Activated CD4-positive, alpha-beta T cell treated with anti-CD3 and anti-CD28 coated beads, Interleukin-2, amount 10 ng/mL, durations not matched to agents 7 days and 5 days (primary cell): ENCODE results near the gene CCL22. TPM values are rescaled to one million over a fixed set of nuclear protein-coding genes. Genes with fewer than 3 reads are reported as not detected.

Source experiments
- CTCF ChIA-PET: fragments of 350-600 bp; sonication (Branson Sonifier 250); formaldehyde crosslinking; loops from one replicate; lab custom pipeline; 2021; ENCODE audit warnings: antibody characterized with exemption; lab: Charles Lee
- POLR2A ChIA-PET: fragments of 350-600 bp; sonication (Branson Sonifier 250); formaldehyde crosslinking; loops from one replicate; lab custom pipeline; 2021; ENCODE audit warnings: antibody characterized with exemption; lab: Charles Lee
- DNase-seq: peaks from one replicate; pipeline ENCODE4 v3.0.0-alpha.2; 2020
- H3K27ac Mint-ChIP-seq: one replicate; pipeline ENCODE4 v1.8.0; 2021; ENCODE audit warnings: mild to moderate bottlenecking, moderate library complexity, mixed read lengths
- H3K27me3 Mint-ChIP-seq: one replicate; pipeline ENCODE4 v1.8.0; 2021; ENCODE audit warnings: mixed read lengths
- H3K36me3 Mint-ChIP-seq: one replicate; pipeline ENCODE4 v1.8.0; 2021; ENCODE audit warnings: low read depth, mixed read lengths
- H3K4me1 Mint-ChIP-seq: one replicate; pipeline ENCODE4 v1.8.0; 2021; ENCODE audit warnings: mixed read lengths
- H3K4me3 Mint-ChIP-seq: one replicate; pipeline ENCODE4 v1.8.0; 2021; ENCODE audit warnings: mild to moderate bottlenecking, moderate library complexity, mixed read lengths
- H3K9me3 Mint-ChIP-seq: one replicate; pipeline ENCODE4 v1.8.0; 2021; ENCODE audit warnings: mixed read lengths
- total RNA-seq, 2 experiments: library from RNA; stranded (reverse); gene quantifications; one replicate each; pipeline ENCODE4 v1.2.3, GENCODE V29; 2021

The CCL22 gene
- total RNA-seq, 2 experiments from 2014 or later = 0.50 to 0.74 TPM

- Mint-ChIP-seq H3K4me3 (no peak overlapping the region), H3K9me3 (no peaks in the 10 kb centered on the region), H3K36me3 (no peaks in the 10 kb centered on the region), H3K27me3 (peaks cover 1% of the 10 kb centered on the region), H3K27ac (no peak overlapping the region), H3K4me1 (no peaks in the 10 kb centered on the region)
- CTCF ChIA-PET = no interaction called here
- no peak for DNase-seq
- POLR2A ChIA-PET = no interaction called here
Measured at GRCh38 chr16:57383276-57384247, 25.0 kb downstream of the CCL22 start.

- CTCF ChIA-PET = no interaction called here
- DNase-seq = no peak
- no peak overlapping the region for H3K27ac Mint-ChIP-seq
- H3K9me3 Mint-ChIP-seq = no peaks in the 10 kb centered on the region
- POLR2A ChIA-PET = no interaction called here
- no peaks in the 10 kb centered on the region for H3K36me3 Mint-ChIP-seq
- no peaks in the 10 kb centered on the region for H3K4me1 Mint-ChIP-seq
- no peak overlapping the region for H3K4me3 Mint-ChIP-seq
- peaks cover 3% of the 10 kb centered on the region for H3K27me3 Mint-ChIP-seq
Measured at GRCh38 chr16:57384248-57385070, 25.9 kb downstream of the CCL22 start.

- H3K27ac Mint-ChIP-seq = no peak overlapping the region
- H3K36me3 Mint-ChIP-seq = no peaks in the 10 kb centered on the region
- ChIA-PET POLR2A (no interaction called here), CTCF (no interaction called here)
- no peaks in the 10 kb centered on the region for H3K4me1 Mint-ChIP-seq
- H3K4me3 Mint-ChIP-seq = no peak overlapping the region
- no peak for DNase-seq
- peaks cover 3% of the 10 kb centered on the region for H3K27me3 Mint-ChIP-seq
- no peaks in the 10 kb centered on the region for H3K9me3 Mint-ChIP-seq
Measured at GRCh38 chr16:57385083-57385482, 26.5 kb downstream of the CCL22 start.

GRCh38 chr16:57386381-57386951, 27.9 kb downstream of the CCL22 start:
- no peak overlapping the region for H3K4me3 Mint-ChIP-seq
- ChIA-PET POLR2A (interaction anchor here (0.6 kb wide), 2 partner anchors 8 to 14 kb away, joined by 3 to 5 read pairs; no protein-coding TSS in a partner anchor), CTCF (interaction anchor here (1.3 to 1.4 kb wide), 3 partner anchors 13 to 32 kb away, joined by 3 to 6 read pairs (median 3); no protein-coding TSS in a partner anchor)
- DNase-seq = no peak
- no peaks in the 10 kb centered on the region for H3K9me3 Mint-ChIP-seq
- H3K36me3 Mint-ChIP-seq = no peaks in the 10 kb centered on the region
- peaks cover 6% of the 10 kb centered on the region for H3K27me3 Mint-ChIP-seq
- no peak overlapping the region for H3K27ac Mint-ChIP-seq
- no peaks in the 10 kb centered on the region for H3K4me1 Mint-ChIP-seq

- Mint-ChIP-seq H3K27me3 (peaks cover 8% of the 10 kb centered on the region), H3K9me3 (no peaks in the 10 kb centered on the region), H3K36me3 (no peaks in the 10 kb centered on the region), H3K4me1 (no peaks in the 10 kb centered on the region), H3K27ac (no peak overlapping the region), H3K4me3 (no peak overlapping the region)
- ChIA-PET POLR2A (no interaction called here), CTCF (no interaction called here)
- no peak for DNase-seq
Measured at GRCh38 chr16:57387598-57388354, 29.2 kb downstream of the CCL22 start.

- Mint-ChIP-seq H3K27me3 (peaks cover 8% of the 10 kb centered on the region), H3K36me3 (no peaks in the 10 kb centered on the region), H3K4me1 (no peaks in the 10 kb centered on the region), H3K4me3 (no peak overlapping the region), H3K9me3 (no peaks in the 10 kb centered on the region), H3K27ac (no peak overlapping the region)
- ChIA-PET POLR2A (no interaction called here), CTCF (no interaction called here)
- DNase-seq = no peak
Measured at GRCh38 chr16:57388359-57389086, 29.9 kb downstream of the CCL22 start.

- ChIA-PET POLR2A (no interaction called here), CTCF (interaction anchor here (0.7 to 1.2 kb wide), 2 partner anchors 16 to 87 kb away, joined by 3 read pairs; partner anchors contain the start of gene CCL17)
- Mint-ChIP-seq H3K27ac (no peak overlapping the region), H3K9me3 (no peaks in the 10 kb centered on the region), H3K4me3 (no peak overlapping the region), H3K4me1 (no peaks in the 10 kb centered on the region), H3K27me3 (peaks cover 8% of the 10 kb centered on the region), H3K36me3 (no peaks in the 10 kb centered on the region)
- DNase-seq = no peak
Measured at GRCh38 chr16:57389087-57389468, 30.5 kb downstream of the CCL22 start.

- no peak for DNase-seq
- peaks cover 8% of the 10 kb centered on the region for H3K27me3 Mint-ChIP-seq
- ChIA-PET CTCF (no interaction called here), POLR2A (no interaction called here)
- no peak overlapping the region for H3K4me3 Mint-ChIP-seq
- no peaks in the 10 kb centered on the region for H3K4me1 Mint-ChIP-seq
- H3K36me3 Mint-ChIP-seq = no peaks in the 10 kb centered on the region
- no peaks in the 10 kb centered on the region for H3K9me3 Mint-ChIP-seq
- no peak overlapping the region for H3K27ac Mint-ChIP-seq
Measured at GRCh38 chr16:57390636-57391295, 32.2 kb downstream of the CCL22 start.

GRCh38 chr16:57391300-57391699, 32.7 kb downstream of the CCL22 start:
- CTCF ChIA-PET = interaction anchor here (0.6 kb wide), 1 partner anchor 73 kb away, joined by 3 read pairs; no protein-coding TSS in a partner anchor
- H3K36me3 Mint-ChIP-seq = no peaks in the 10 kb centered on the region
- POLR2A ChIA-PET = no interaction called here
- no peak for DNase-seq
- H3K9me3 Mint-ChIP-seq = no peaks in the 10 kb centered on the region
- no peak overlapping the region for H3K4me3 Mint-ChIP-seq
- no peak overlapping the region for H3K27ac Mint-ChIP-seq
- H3K27me3 Mint-ChIP-seq = peaks cover 8% of the 10 kb centered on the region
- no peaks in the 10 kb centered on the region for H3K4me1 Mint-ChIP-seq

GRCh38 chr16:57391708-57392107, 33.1 kb downstream of the CCL22 start:
- ChIA-PET POLR2A (no interaction called here), CTCF (interaction anchor here (0.6 kb wide), 2 partner anchors 40 to 73 kb away, joined by 3 to 4 read pairs; no protein-coding TSS in a partner anchor)
- no peaks in the 10 kb centered on the region for H3K36me3 Mint-ChIP-seq
- H3K27me3 Mint-ChIP-seq = peaks cover 8% of the 10 kb centered on the region
- no peaks in the 10 kb centered on the region for H3K4me1 Mint-ChIP-seq
- H3K27ac Mint-ChIP-seq = no peak overlapping the region
- no peaks in the 10 kb centered on the region for H3K9me3 Mint-ChIP-seq
- H3K4me3 Mint-ChIP-seq = no peak overlapping the region
- DNase-seq = no peak

- Mint-ChIP-seq H3K27ac (no peak overlapping the region), H3K36me3 (no peaks in the 10 kb centered on the region), H3K4me3 (no peak overlapping the region), H3K27me3 (peaks cover 8% of the 10 kb centered on the region), H3K9me3 (no peaks in the 10 kb centered on the region), H3K4me1 (no peaks in the 10 kb centered on the region)
- ChIA-PET POLR2A (no interaction called here), CTCF (interaction anchor here (1.2 kb wide), 1 partner anchor 10 kb away, joined by 3 read pairs; no protein-coding TSS in a partner anchor)
- DNase-seq = no peak
Measured at GRCh38 chr16:57392694-57393093, 34.1 kb downstream of the CCL22 start.
